ENCODE results near the gene FAM120AOS. TPM values are rescaled to one million over a fixed set of nuclear protein-coding genes. Genes with fewer than 3 reads are reported as not detected.

FAM120AOS gene
- 27.5 TPM for polyA plus RNA-seq (2013, experiment 1 of 2)
- polyA plus RNA-seq (2013, experiment 2 of 2): 27.0 TPM

DNA sequence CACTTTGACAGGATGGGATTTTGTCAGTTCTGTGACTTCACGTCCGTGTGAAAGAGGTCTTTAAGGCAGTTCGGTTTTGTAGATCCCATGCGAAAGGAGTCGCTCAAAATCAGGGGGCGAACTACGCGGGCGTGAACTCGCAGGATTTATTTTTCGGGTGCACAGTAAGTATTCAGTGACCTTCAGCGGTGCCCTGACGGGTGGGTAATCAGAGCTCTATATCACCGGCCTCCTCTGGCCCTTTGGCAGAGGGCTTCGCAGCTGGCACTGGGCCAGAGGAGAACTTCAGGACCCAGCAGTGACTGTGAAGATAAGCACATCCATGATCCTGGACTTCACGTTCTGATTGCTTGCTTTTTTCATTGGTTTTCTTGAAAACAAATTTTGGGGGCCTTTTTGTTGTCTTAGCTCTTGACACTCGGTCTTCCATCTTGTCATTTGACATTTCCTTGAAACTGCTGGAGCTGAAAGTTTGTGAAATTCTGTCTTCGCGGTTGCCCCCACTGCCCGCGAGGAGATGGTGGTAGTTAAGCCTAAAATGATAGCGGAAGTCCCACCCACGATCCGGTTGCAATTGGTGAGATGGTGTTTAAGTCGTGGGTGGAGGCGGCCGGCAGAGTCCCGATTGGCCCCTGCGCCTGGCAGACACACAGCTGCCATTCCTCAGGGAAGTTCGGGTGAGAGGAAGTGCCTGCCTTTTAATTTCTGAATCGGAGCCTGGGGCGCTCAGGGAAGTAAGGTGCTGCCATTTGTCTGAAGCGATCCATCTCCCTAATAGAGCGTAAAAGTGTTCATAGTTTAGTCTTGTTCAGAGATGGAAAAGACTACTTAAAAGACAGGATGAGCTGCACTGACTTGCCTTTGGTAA lies at the start of gene FAM120AOS:
TSS of gene FAM120AOS (minus strand) at position 535 of the 868 bp plus-strand sequence. CDS start 872 bp downstream, outside the sequence.
- Histone ChIP-seq H3K27me3 (ENCODE audit: control insufficient read depth in 1 of 2, insufficient read depth in 1 of 2, low read length in 2 of 2) (no peaks in the 10 kb centered on the region), H2BK15ac (ENCODE audit: low read depth, poor library complexity, severe bottlenecking) (peak within 1 kb of the TSS; percentile 40), H2BK120ac (ENCODE audit: low read depth, low read length) (peak within 1 kb of the TSS; percentile 81), H3K4me1 (ENCODE audit: control insufficient read depth, insufficient read depth, low read depth, low read length) (peaks cover 4% of the 10 kb centered on the region), H3K14ac (ENCODE audit: low read length in 2 of 2) (peak within 1 kb of the TSS; percentile 63 to 99), H3K18ac (ENCODE audit: low read depth in 1 of 2, low read length in 2 of 2) (peak within 1 kb of the TSS; percentile 69 to 99), H3K79me1 (replicated peaks; ENCODE audit: low read length, poor library complexity, severe bottlenecking) (no peaks in the 10 kb centered on the region), H3K9me3 (ENCODE audit: control insufficient read depth, low read length) (no peaks in the 10 kb centered on the region), H3K4me3 (ENCODE audit: insufficient read depth in 1 of 2, low read depth in 1 of 2, low read length in 2 of 2) (peak within 1 kb of the TSS; percentile 93 to 98), H2BK12ac (ENCODE audit: low read length in 2 of 2) (peak within 1 kb of the TSS in 1 of 2 experiments; percentile 31), H3K36me3 (ENCODE audit: control insufficient read depth in 1 of 2, insufficient read depth in 2 of 2, low read depth in 1 of 2, low read length in 2 of 2) (peaks cover under 1 to 6% of the 10 kb centered on the region in 2 experiments), H3K9ac (ENCODE audit: low read length) (peak within 1 kb of the TSS; percentile 96), H2BK5ac (ENCODE audit: low read depth, low read length, poor library complexity, severe bottlenecking) (peak within 1 kb of the TSS; percentile 20), H3K23ac (ENCODE audit: low read length in 2 of 2) (peak within 1 kb of the TSS in 1 of 2 experiments; percentile 86), H4K8ac (ENCODE audit: low read length) (peak within 1 kb of the TSS; percentile 66), H2AFZ (ENCODE audit: low read depth, low read length) (no peak within 1 kb of the TSS), H2AK5ac (ENCODE audit: low read length, severe bottlenecking) (no peak within 1 kb of the TSS), H3K27ac (ENCODE audit: low read length, poor library complexity, severe bottlenecking) (peak within 1 kb of the TSS; percentile 80), H3K4me2 (ENCODE audit: low read length, poor library complexity, severe bottlenecking) (peak within 1 kb of the TSS; percentile 75), H4K91ac (ENCODE audit: low read length) (peak within 1 kb of the TSS; percentile 36), H3K4ac (ENCODE audit: low read depth in 1 of 2, low read length in 2 of 2) (peak within 1 kb of the TSS; percentile 98 to 99)
- WGBS: under 1% methylated on average over 34 of the region's 34 CpGs
- DNase-seq: peak; percentile 97

DNA sequence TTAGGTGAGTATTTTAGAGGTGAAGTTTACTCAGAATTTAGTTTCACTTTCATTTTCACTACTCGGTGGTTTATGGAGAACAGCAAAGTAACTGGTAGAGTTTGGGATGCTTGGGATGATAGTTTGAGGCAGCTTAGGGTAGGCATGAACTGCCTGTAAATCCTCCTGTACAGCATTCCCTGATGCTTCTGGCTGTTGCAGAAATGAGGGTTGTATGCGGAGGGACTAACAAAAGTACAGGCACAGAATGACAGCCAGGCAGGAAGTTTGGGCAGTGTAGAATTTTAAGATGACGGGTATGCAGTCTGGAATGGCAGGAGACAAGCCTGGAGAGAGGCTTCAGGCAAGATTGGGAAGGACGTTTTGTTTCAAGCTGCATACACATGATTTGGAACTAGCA lies 48.0 kb upstream of the FAM120AOS start:
- WGBS: 84% methylated on average over 4 of the region's 4 CpGs
- Histone ChIP-seq H3K18ac (ENCODE audit: low read depth in 1 of 2, low read length in 2 of 2) (peak overlapping the region; percentile 16 to 35), H3K27me3 (ENCODE audit: control insufficient read depth in 1 of 2, insufficient read depth in 1 of 2, low read length in 2 of 2) (no peaks in the 10 kb centered on the region), H3K4me1 (ENCODE audit: control insufficient read depth, insufficient read depth, low read depth, low read length) (peaks cover 4% of the 10 kb centered on the region), H3K4me2 (ENCODE audit: low read length, poor library complexity, severe bottlenecking) (peak overlapping the region; percentile 64), H2BK15ac (ENCODE audit: low read depth, poor library complexity, severe bottlenecking) (no peak overlapping the region), H3K36me3 (ENCODE audit: control insufficient read depth in 1 of 2, insufficient read depth in 2 of 2, low read depth in 1 of 2, low read length in 2 of 2) (peaks cover 25 to 57% of the 10 kb centered on the region in 2 experiments), H2AFZ (ENCODE audit: low read depth, low read length) (no peak overlapping the region), H3K14ac (ENCODE audit: low read length in 2 of 2) (no peak overlapping the region), H4K8ac (ENCODE audit: low read length) (no peak overlapping the region), H4K91ac (ENCODE audit: low read length) (peak overlapping the region; percentile 10), H2BK12ac (ENCODE audit: low read length in 2 of 2) (no peak overlapping the region), H3K23ac (ENCODE audit: low read length in 2 of 2) (no peak overlapping the region), H2AK5ac (ENCODE audit: low read length, severe bottlenecking) (no peak overlapping the region), H2BK5ac (ENCODE audit: low read depth, low read length, poor library complexity, severe bottlenecking) (no peak overlapping the region), H3K9me3 (ENCODE audit: control insufficient read depth, low read length) (no peaks in the 10 kb centered on the region), H3K9ac (ENCODE audit: low read length) (peak overlapping the region; percentile 82), H3K4ac (ENCODE audit: low read depth in 1 of 2, low read length in 2 of 2) (no peak overlapping the region), H3K4me3 (ENCODE audit: insufficient read depth in 1 of 2, low read depth in 1 of 2, low read length in 2 of 2) (peak overlapping the region in 1 of 2 experiments; percentile 77), H2BK120ac (ENCODE audit: low read depth, low read length) (no peak overlapping the region), H3K27ac (ENCODE audit: low read length, poor library complexity, severe bottlenecking) (peak overlapping the region; percentile 52), H3K79me1 (replicated peaks; ENCODE audit: low read length, poor library complexity, severe bottlenecking) (peaks cover 34% of the 10 kb centered on the region)
- DNase-seq: peak; percentile 57

DNA sequence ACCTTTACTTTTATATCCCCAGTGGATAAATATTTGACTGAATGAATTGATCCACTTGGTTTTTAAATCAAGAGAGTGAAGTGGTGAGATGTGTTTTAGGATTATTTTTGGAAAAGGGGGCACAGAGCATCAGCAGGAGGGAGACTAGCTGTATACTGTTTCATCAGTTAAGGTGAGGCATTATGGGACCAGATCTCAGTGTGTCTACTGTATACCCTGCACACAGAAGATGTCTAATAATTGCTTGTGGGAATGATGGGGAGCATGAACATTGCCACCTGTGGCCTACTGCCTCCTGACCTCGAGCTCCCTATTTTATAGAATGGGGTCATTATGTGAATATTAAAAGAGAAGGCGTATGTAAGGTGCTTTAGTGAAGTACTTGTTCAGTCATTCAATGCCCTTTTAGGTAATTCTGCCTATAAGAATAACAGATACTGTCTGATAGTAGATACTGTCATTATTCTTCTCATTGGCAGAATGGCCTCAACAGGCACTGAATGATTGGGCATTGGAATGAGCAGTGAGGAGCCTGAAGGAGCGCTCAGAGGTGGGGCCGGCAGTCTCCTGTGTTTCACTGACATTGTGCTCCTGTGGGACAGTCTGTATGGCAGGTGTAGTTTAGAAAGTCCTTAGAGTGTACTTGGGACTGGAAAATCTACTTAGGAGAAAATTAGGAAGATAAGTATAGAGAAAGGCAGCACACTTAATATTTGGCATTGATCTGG lies 47.4 kb upstream of the FAM120AOS start:
- Histone ChIP-seq H3K4me1 (ENCODE audit: control insufficient read depth, insufficient read depth, low read depth, low read length) (peaks cover 4% of the 10 kb centered on the region), H2BK5ac (ENCODE audit: low read depth, low read length, poor library complexity, severe bottlenecking) (no peak overlapping the region), H3K27me3 (ENCODE audit: control insufficient read depth in 1 of 2, insufficient read depth in 1 of 2, low read length in 2 of 2) (no peaks in the 10 kb centered on the region), H3K4me3 (ENCODE audit: insufficient read depth in 1 of 2, low read depth in 1 of 2, low read length in 2 of 2) (peak overlapping the region in 1 of 2 experiments; percentile 77), H4K8ac (ENCODE audit: low read length) (no peak overlapping the region), H2AK5ac (ENCODE audit: low read length, severe bottlenecking) (no peak overlapping the region), H3K4ac (ENCODE audit: low read depth in 1 of 2, low read length in 2 of 2) (peak overlapping the region in 1 of 2 experiments; percentile 35), H2AFZ (ENCODE audit: low read depth, low read length) (no peak overlapping the region), H2BK12ac (ENCODE audit: low read length in 2 of 2) (peak overlapping the region in 1 of 2 experiments; percentile 6), H3K9me3 (ENCODE audit: control insufficient read depth, low read length) (no peaks in the 10 kb centered on the region), H3K14ac (ENCODE audit: low read length in 2 of 2) (no peak overlapping the region), H3K4me2 (ENCODE audit: low read length, poor library complexity, severe bottlenecking) (no peak overlapping the region), H3K23ac (ENCODE audit: low read length in 2 of 2) (no peak overlapping the region), H3K9ac (ENCODE audit: low read length) (peak overlapping the region; percentile 82), H2BK120ac (ENCODE audit: low read depth, low read length) (no peak overlapping the region), H3K79me1 (replicated peaks; ENCODE audit: low read length, poor library complexity, severe bottlenecking) (peaks cover 33% of the 10 kb centered on the region), H2BK15ac (ENCODE audit: low read depth, poor library complexity, severe bottlenecking) (no peak overlapping the region), H3K18ac (ENCODE audit: low read depth in 1 of 2, low read length in 2 of 2) (no peak overlapping the region), H4K91ac (ENCODE audit: low read length) (no peak overlapping the region), H3K27ac (ENCODE audit: low read length, poor library complexity, severe bottlenecking) (no peak overlapping the region), H3K36me3 (ENCODE audit: control insufficient read depth in 1 of 2, insufficient read depth in 2 of 2, low read depth in 1 of 2, low read length in 2 of 2) (peaks cover 27 to 63% of the 10 kb centered on the region in 2 experiments)
- 93% methylated on average over 3 of the region's 4 CpGs for WGBS
- no peak for DNase-seq

DNA sequence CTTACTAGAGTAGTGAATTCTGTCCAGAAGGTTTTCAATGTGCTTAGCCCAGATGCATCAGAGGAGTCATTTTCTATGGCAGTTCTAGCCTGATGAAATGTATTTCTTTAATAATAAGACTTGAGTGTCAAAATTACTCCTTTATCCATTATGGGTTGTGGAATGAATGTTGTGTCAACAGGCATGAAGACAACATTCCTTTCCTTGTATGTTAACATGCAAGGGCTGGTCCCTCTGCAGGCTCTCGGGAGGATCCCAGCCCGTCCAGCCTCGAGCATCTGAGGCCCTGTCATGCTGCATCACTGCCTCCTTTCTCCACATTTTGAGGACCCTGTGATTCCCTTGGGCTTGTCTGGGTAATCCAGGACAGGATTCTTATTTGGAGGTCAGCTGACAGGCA lies 42.9 kb upstream of the FAM120AOS start:
- no peak overlapping the region for H3K14ac ChIP-seq (ENCODE audit: low read length in 2 of 2)
- H3K4me3 ChIP-seq (ENCODE audit: insufficient read depth in 1 of 2, low read depth in 1 of 2, low read length in 2 of 2): no peak overlapping the region
- no peak overlapping the region for H3K23ac ChIP-seq (ENCODE audit: low read length in 2 of 2)
- no peak overlapping the region for H3K27ac ChIP-seq (ENCODE audit: low read length, poor library complexity, severe bottlenecking)
- no peak overlapping the region for H3K18ac ChIP-seq (ENCODE audit: low read depth in 1 of 2, low read length in 2 of 2)
- no peak for DNase-seq
- H2BK5ac ChIP-seq (ENCODE audit: low read depth, low read length, poor library complexity, severe bottlenecking): no peak overlapping the region
- WGBS: 58% methylated on average over 3 of the region's 3 CpGs
- H3K9me3 ChIP-seq (ENCODE audit: control insufficient read depth, low read length): no peaks in the 10 kb centered on the region
- H2AK5ac ChIP-seq (ENCODE audit: low read length, severe bottlenecking): no peak overlapping the region
- no peak overlapping the region for H3K9ac ChIP-seq (ENCODE audit: low read length)
- no peak overlapping the region for H4K91ac ChIP-seq (ENCODE audit: low read length)
- H2BK12ac ChIP-seq (ENCODE audit: low read length in 2 of 2): no peak overlapping the region
- no peak overlapping the region for H2BK15ac ChIP-seq (ENCODE audit: low read depth, poor library complexity, severe bottlenecking)
- no peak overlapping the region for H2BK120ac ChIP-seq (ENCODE audit: low read depth, low read length)
- no peak overlapping the region for H3K4ac ChIP-seq (ENCODE audit: low read depth in 1 of 2, low read length in 2 of 2)
- peaks cover 43 to 63% of the 10 kb centered on the region in 2 experiments for H3K36me3 ChIP-seq (ENCODE audit: control insufficient read depth in 1 of 2, insufficient read depth in 2 of 2, low read depth in 1 of 2, low read length in 2 of 2)
- peaks cover 4% of the 10 kb centered on the region for H3K4me1 ChIP-seq (ENCODE audit: control insufficient read depth, insufficient read depth, low read depth, low read length)
- no peak overlapping the region for H3K4me2 ChIP-seq (ENCODE audit: low read length, poor library complexity, severe bottlenecking)
- no peak overlapping the region for H2AFZ ChIP-seq (ENCODE audit: low read depth, low read length)
- peaks cover 47% of the 10 kb centered on the region for H3K79me1 ChIP-seq (replicated peaks; ENCODE audit: low read length, poor library complexity, severe bottlenecking)
- H3K27me3 ChIP-seq (ENCODE audit: control insufficient read depth in 1 of 2, insufficient read depth in 1 of 2, low read length in 2 of 2): no peaks in the 10 kb centered on the region
- H4K8ac ChIP-seq (ENCODE audit: low read length): no peak overlapping the region

All from mesenchymal stem cell (in vitro differentiated cells and primary cell).